K562 (cell line): ENCODE data around the gene SLC30A1. TPM values are rescaled to one million over a fixed set of nuclear protein-coding genes. Genes with fewer than 3 reads are reported as not detected.

Experiments used
- ARID4B ChIP-seq: sonication (generic); formaldehyde crosslinking; IDR thresholded peaks from 2 replicates; pipeline ENCODE4 v1.8.0; 2022; ENCODE audit warnings: mild to moderate bottlenecking, missing genetic modification reagents
- CBX3 ChIP-seq, 2 experiments: IDR thresholded peaks; 1 replicate in 1 of 2; 2 replicates in 1 of 2; pipeline ENCODE4 v1.6.1; 2012; ENCODE audit warnings: inconsistent platforms in 2 of 2, low read length in 2 of 2, borderline replicate concordance in 1 of 2, control low read depth in 1 of 2
- CEBPG ChIP-seq, 3 experiments: fragments of 200-800 bp in 1 of 3; sonication (Bioruptor generic) in 1 of 3; sonication (generic) in 1 of 3; formaldehyde crosslinking in 1 of 3; IDR thresholded peaks in 2 of 3; conservative IDR thresholded peaks in 1 of 3; 2 replicates each; pipeline versions ENCODE4 v1.6.1 to v1.8.0; 2016 to 2022; ENCODE audit warnings: missing compliant biosample characterization in 2 of 3, missing genetic modification characterization in 2 of 3, mild to moderate bottlenecking in 1 of 3, missing genetic modification reagents in 1 of 3
- DIDO1 ChIP-seq: fragments of 450-650 bp; IDR thresholded peaks from 2 replicates; pipeline ENCODE4 v1.6.1; 2016; ENCODE audit warnings: low read depth, missing biosample characterization, missing genetic modification characterization
- ESRRB ChIP-seq: fragments of 250-450 bp; sonication (Bioruptor Pico); IDR thresholded peaks from 2 replicates; pipeline ENCODE4 v1.5.0; 2020; ENCODE audit warnings: mild to moderate bottlenecking, moderate library complexity, borderline replicate concordance
- HMG20A ChIP-seq: fragments of 450-650 bp; formaldehyde crosslinking; conservative IDR thresholded peaks from 2 replicates; pipeline ENCODE4 v1.4.0; 2020; ENCODE audit warnings: mild to moderate bottlenecking, mixed read lengths
- MLLT1 ChIP-seq, 2 experiments: fragments of 450-650 bp; IDR thresholded peaks; 2 replicates each; pipeline ENCODE4 v1.6.1; 2016
- RHOXF2B ChIP-seq: fragments of 250-450 bp; sonication (Bioruptor Pico); conservative IDR thresholded peaks from 2 replicates; pipeline ENCODE4 v1.5.1; 2021
- ZFPM2 ChIP-seq: fragments of 250-450 bp; sonication (Bioruptor Pico); IDR thresholded peaks from 2 replicates; pipeline ENCODE4 v1.5.1; 2022; ENCODE audit warnings: mild to moderate bottlenecking
- ZNF224 ChIP-seq: sonication (generic); formaldehyde crosslinking; IDR thresholded peaks from 2 replicates; pipeline ENCODE4 v1.8.0; 2022; ENCODE audit warnings: mild to moderate bottlenecking, missing genetic modification reagents
- ZNF384 ChIP-seq: IDR thresholded peaks from 2 replicates; pipeline ENCODE4 v1.6.1; 2012; ENCODE audit warnings: low read depth, low read length, improper control_type of control experiment
- ZNF431 ChIP-seq: sonication (generic); formaldehyde crosslinking; IDR thresholded peaks from 2 replicates; pipeline ENCODE4 v1.8.0; 2022; ENCODE audit warnings: mild to moderate bottlenecking, missing genetic modification reagents
- polyA plus RNA-seq, 8 experiments: library from polyadenylated mRNA; depleted of rRNA in 4 of 8; stranded (reverse) in 5 of 8; unstranded in 3 of 8; fragments of >200 nt; fragmentation: Nextera tagmentation in 2 of 8; fragmentation: Illumina TruSeq in 1 of 8; extraction: Ambion mirVana in 2 of 8; extraction: Trizol in 1 of 8; gene quantifications; 2 replicates each; pipeline versions ENCODE4 v1.2.1 to v1.2.3, GENCODE V29; 2011 to 2014; ENCODE audit warnings: inconsistent platforms in 1 of 8, missing spikeins in 1 of 8
- total RNA-seq, 7 experiments: library from RNA; depleted of rRNA in 6 of 7; stranded (reverse); fragments of >200 nt in 6 of 7; fragmentation: Illumina TruSeq in 2 of 7; extraction: Trizol in 2 of 7; gene quantifications; 2 replicates each; pipeline versions ENCODE4 v1.2.1 to v1.2.3, GENCODE V29; 2011 to 2021; ENCODE audit warnings: low replicate concordance in 1 of 7
- TF ChIP-seq, protein P1 (sequence below): fragments of 250-450 bp; sonication (Bioruptor Pico); IDR thresholded peaks from 2 replicates; pipeline ENCODE4 v1.5.0; 2021

SLC30A1 gene
- total and polyA plus RNA-seq, 9 of the 15 experiments (the other 6 are each of a cell fraction or from before 2014, with no cell fraction given) = 4.1 to 14.4 (median 6.6) TPM

GRCh38 chr1:211577819-211578639 is 932 bp downstream of the SLC30A1 start (continued):
- TF ChIP-seq ESRRB (CRISPR knock-in tag) = no peak
- TF ChIP-seq, protein P1, sequence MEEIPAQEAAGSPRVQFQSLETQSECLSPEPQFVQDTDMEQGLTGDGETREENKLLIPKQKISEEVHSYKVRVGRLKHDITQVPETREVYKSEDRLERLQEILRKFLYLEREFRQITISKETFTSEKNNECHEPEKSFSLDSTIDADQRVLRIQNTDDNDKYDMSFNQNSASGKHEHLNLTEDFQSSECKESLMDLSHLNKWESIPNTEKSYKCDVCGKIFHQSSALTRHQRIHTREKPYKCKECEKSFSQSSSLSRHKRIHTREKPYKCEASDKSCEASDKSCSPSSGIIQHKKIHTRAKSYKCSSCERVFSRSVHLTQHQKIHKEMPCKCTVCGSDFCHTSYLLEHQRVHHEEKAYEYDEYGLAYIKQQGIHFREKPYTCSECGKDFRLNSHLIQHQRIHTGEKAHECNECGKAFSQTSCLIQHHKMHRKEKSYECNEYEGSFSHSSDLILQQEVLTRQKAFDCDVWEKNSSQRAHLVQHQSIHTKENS (CRISPR knock-in tag) = no peak
- TF ChIP-seq ZNF384 = 0 out of 2 replicates have a peak, but pooled peaks have one; percentile 33
- no peak for TF ChIP-seq DIDO1 (tag)
- TF ChIP-seq MLLT1 (IDR thresholded peaks at IDR 0.05) = peak in 1 of 2 experiments; percentile 57; a peak in 2 of 4 replicates
- TF ChIP-seq ZFPM2 (CRISPR knock-in tag) = peak; percentile 89; the same call in 1 of the 2 replicates
- no peak for TF ChIP-seq RHOXF2B (CRISPR knock-in tag)
- TF ChIP-seq CEBPG (CRISPR knock-in tag; IDR thresholded peaks at IDR 0.05) = peak; percentile 27
- no peak for TF ChIP-seq CEBPG (tag; conservative IDR thresholded peaks at IDR 0.05 in 1 of 2, IDR thresholded peaks at IDR 0.05 in 1 of 2)
- TF ChIP-seq ARID4B = peak; percentile 35
- peak in 1 of 2 experiments; percentile 43; a peak in 1 of 3 replicates for TF ChIP-seq CBX3 (IDR thresholded peaks at IDR 0.05; ENCODE audit: borderline replicate concordance in 1 of 2, low read length in 2 of 2)
- TF ChIP-seq ZNF431 (CRISPR knock-in tag) = no peak
- no peak for TF ChIP-seq HMG20A (CRISPR knock-in tag)
- TF ChIP-seq ZNF224 = no peak
